ENCODE measurements around the gene SAMD15.
"Not testable (repeated sequence)": the region's sequence is repeated elsewhere in the genome, so short reads cannot be mapped to it uniquely, and the experiment has no call there.

The SAMD15 gene

DNA sequence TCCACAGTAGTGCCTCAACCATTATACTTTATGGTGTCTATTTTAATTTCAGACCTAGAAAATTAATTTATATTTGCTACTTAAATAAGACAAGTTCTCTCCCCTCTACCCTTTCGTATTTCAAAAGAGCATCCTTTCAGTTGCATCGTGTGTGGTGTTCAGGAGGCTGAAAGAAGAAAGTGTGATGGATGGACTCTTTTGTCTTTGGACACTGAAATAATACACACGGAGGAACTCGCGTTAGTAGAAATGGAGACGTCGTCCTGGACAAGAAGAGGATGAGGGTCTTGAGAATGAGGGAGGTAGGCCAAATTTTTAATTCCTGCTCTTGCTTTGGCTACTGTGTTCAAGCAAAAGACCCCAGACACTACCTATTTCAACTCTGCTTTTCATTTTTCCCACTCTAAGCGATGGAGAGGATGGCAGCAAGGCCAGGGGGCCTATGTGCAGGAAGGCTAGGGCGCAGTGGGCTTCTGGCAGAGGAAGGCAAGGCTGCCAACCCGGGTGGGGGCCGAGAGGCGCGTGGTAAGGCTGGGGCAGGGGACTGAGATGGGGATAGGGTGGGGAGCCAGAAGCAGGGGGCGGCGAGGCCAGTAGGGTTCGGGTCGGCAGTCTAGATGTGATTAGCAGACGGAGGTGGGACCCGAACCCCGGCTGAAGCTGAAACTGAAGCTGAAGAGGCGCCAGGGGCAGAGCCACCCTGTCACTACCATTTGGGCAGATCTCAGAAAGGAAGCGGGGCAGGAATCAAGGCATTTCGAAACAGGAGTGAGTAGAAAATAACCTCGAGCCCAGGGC is 1.0 kb upstream of the SAMD15 start:
- DNase-seq (ENCODE audit: low spot score) = peak; percentile 9

GRCh38 chr14:77377502-77377844 is 294 bp downstream of the SAMD15 start:
- DNase-seq (ENCODE audit: low spot score) = no peak

DNA sequence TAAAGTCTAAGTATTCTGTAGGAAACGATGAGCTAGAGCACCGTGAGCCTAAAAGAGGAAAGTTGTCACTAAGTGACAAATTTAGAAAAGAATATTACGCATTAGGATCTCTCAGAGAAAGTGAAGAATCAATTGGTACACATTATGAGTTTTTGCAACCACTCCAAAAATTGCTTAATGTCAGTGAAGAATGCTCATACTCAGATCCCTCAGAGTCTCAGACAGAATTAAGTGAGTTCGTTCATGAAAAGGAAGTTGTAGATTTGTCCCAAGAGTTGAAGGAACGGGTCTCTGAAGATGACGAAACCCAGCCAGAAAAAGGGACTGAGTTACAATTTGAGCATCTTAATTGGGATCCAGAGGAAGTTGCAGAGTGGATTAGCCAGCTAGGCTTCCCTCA is 1.5 kb downstream of the SAMD15 start:
- no peak for DNase-seq (ENCODE audit: low spot score)

DNA sequence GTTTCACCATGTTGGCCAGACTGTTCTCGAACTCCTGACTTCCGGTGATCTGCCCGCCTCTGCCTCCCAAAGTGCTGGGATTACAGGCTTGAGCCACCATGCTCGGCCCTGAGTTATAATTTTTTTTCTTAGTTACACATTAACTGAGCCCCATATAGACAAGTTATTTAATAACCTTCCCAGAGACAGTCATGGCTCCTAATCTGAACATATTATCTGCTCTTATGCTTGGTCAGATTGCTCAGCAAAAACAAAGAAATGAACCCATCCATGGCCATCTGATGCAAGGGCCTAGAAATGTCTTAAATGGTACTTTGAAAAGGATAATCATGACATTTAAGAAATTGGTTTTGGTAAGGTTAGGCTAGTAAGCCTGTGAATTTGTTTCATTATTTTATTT is 13.0 kb downstream of the SAMD15 start:
- DNase-seq (ENCODE audit: low spot score) = no peak

GRCh38 chr14:77400216-77400615 is 23.0 kb downstream of the SAMD15 start:
- no peak for DNase-seq (ENCODE audit: low spot score)

DNA sequence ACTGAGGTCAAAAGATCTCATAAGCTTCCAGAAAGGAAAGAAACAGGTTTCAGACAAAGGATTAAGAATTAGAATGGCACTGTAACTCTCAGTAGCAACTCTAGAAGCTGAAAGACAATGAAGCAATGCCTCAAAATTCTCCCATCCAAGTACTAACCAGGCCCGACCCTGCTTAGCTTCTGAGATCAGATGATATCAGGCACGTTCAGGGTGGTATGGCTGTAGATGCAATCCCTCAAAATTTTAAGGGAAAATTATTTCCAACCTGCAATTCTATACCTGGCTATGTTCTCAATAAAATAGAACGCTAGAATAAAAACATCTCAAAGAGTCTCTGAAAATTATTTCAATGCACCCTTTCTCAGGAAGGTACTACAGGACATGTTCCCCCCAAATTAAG is 26.6 kb downstream of the SAMD15 start:
- no peak for DNase-seq (ENCODE audit: low spot score)

DNA sequence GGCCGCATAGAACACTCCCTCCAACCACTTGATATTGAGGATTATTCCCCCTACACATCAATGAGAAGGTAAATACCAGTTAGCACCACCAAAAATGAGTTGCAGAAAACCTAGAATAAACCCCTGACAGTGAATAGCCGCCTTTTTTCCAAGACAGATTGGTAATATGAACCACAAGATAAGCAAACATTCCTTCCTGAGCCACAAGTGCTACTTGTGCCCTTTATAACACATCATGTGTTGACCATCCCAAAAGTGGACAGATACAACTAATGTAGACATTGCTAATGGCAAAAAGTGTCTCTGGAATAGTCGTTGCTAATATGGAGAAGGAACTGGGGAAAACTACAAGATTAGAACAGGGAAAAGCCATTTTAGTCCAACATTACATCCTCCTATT is 28.9 kb downstream of the SAMD15 start:
- DNase-seq (ENCODE audit: low spot score) = no peak

DNA sequence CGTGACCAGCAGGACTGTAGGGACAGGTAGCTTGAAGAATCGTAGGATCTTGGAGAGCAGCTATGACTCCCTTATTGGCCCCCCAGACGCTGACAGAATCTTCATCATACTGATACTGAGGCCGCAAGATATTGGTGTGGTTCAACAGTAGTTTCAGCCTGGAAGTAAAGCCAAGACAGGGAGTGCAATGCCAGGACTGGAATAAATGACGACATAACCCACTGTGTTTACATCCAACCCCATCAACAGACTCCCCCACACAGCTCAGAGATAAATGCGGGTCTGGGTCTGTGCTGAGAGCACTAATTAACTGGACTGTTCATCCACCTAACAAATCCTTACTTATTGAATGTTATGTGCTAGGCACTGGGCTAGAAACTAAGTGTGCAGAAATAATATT is 29.5 kb downstream of the SAMD15 start:
- no peak for DNase-seq (ENCODE audit: low spot score)

DNA sequence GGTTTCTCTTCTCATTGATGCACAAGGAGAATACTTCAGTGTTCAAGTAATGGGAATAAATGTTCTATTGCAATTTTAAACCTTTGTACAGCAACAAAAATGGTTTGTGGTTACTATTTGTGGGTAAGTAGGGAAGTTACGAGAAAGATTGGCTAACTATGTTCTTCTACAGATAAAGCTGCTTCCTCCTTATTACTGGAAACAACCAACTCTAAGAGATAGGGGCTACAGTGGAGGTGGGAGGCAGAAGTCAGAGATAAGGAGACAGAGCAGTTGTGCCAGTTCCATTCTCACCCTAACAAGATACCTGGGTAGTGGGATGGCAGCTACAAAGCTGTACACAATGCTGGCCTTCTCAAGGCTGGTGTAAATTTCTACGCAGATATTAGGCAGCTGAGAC is 30.0 kb downstream of the SAMD15 start:
- DNase-seq (ENCODE audit: low spot score) = no peak

DNA sequence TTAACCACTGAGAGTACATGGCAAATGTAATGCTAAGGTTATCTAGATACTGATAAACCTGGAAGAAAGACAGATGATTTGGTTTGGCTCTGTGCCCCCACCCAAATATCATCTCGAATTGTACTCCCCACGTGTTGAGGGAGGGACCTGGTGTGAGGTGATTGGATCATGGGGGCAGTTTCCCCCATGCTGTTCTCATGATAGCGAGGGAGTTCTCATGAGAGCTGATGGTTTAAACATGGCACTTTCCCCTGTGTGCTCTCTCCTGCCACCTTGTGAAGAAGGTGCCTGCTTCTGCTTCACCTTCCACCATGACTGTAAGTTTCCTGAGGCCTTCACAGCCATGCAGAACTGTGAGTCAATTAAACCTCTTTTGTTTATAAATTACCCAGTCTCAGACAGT is 32.0 kb downstream of the SAMD15 start:
- no peak for DNase-seq (ENCODE audit: low spot score)

DNA sequence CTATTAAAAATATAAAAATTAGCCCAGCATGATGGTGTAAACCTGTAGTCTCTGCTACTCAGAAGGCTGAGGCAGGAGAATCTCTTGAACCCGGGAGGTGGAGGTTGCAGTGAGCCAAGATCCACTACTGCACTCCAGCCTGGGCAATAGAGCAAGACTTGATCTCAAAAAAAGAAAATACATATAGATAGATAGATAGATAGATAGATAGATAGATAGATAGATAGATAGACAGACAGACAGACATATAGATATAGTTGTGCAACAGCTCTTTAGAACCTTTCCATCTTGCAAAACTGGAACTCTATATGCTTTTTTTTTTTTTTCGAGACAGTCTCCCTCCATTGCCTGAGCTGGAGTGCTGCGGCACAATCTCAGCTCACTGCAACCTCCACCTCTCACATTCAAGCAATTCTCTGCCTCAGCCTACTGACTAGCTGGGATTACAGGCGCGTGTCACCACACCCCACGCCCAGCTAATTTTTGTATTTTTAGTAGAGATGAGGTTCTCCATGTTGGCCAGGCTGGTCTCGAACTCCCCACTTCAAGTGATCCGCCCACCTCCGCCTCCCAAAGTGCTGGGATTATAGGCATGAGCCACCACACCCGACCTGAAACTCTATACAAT is 38.3 kb downstream of the SAMD15 start:
- not testable (repeated sequence) for DNase-seq (ENCODE audit: low spot score)

DNA sequence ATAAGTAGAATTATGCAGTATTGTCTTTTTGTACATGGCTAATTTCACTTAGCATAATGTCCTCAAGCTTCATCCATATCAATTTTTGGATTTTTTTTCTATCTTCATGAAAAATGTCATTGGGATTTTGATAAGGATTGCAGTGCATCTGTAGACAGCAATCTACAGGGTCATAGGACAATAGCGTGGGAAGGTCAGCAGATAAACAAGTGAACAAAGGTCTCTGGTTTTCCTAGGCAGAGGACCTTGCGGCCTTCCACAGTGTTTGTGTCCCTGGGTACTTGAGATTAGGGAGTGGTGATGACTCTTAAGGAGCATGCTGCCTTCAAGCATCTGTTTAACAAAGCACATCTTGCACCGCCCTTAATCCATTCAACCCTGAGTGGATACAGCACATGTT is 38.9 kb downstream of the SAMD15 start:
- DNase-seq (ENCODE audit: low spot score) = not testable (repeated sequence)

- DNase-seq (ENCODE audit: low spot score) = no peak
Measured at GRCh38 chr14:77416836-77417235, 39.7 kb downstream of the SAMD15 start.

GRCh38 chr14:77421201-77421600 is 44.0 kb downstream of the SAMD15 start:
- DNase-seq (ENCODE audit: low spot score) = no peak

- no peak for DNase-seq (ENCODE audit: low spot score)
Measured at GRCh38 chr14:77423423-77423822, 46.2 kb downstream of the SAMD15 start, which contains the start of gene NOXRED1. Gene NOXRED1 (minus strand): TSS chr14:77423523. CDS start chr14:77422889, 634 bp downstream.

DNA sequence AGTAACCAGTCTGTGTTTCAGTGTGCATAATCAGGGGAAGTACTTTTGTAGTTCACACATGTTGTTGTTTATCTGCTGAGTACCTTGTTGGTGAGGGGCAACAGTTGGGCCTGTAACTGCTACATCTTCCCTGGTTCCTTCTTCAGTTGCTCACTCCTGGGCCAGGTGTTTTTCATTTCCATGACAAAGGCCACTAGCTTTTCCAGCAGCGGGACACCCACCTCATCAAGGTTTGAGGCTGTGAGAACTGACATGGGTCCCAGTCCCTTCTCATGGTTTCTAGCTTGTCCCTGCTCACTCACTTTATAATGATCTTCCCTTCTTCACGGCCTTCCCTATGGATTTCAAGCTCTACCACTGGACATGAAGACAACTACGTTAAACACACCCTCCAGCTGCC is 47.7 kb downstream of the SAMD15 start:
- no peak for DNase-seq (ENCODE audit: low spot score)

- no peak for DNase-seq (ENCODE audit: low spot score)
Measured at GRCh38 chr14:77426396-77426795, 49.2 kb downstream of the SAMD15 start.

- no peak for DNase-seq (ENCODE audit: low spot score)
Measured at GRCh38 chr14:77436042-77436441, 58.9 kb downstream of the SAMD15 start.

DNA sequence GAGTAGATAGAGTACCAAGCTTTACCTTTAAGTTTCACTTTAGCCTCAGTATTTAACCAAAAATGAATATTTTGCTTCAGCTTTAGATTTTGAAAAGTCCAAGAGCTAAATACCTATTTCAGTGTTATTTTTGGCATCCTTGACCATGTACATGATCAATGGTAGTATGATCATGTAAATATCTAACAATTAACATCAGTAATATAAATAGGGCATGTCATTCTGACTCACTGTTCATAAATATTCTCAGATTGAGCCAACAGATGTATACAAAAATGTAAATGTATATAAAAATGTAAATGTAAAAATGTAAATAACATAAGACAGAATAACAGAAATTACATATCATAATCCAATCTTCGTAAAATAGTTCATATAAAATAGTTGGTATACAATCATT is 61.4 kb downstream of the SAMD15 start:
- no peak for DNase-seq (ENCODE audit: low spot score)

GRCh38 chr14:77439861-77440260 is 62.7 kb downstream of the SAMD15 start:
- no peak for DNase-seq (ENCODE audit: low spot score)
